NB4 (cell line): ENCODE measurements around the gene SAMMSON.

ENCODE experiments used
- DNase-seq: peaks from one replicate; pipeline ENCODE4 v3.0.0; 2010; ENCODE audit warnings: low read depth
- H3K4me3 ChIP-seq: one replicate; pipeline ENCODE4 v1.5.1; 2011; ENCODE audit warnings: mild to moderate bottlenecking, low read depth, low read length, moderate library complexity
- TF ChIP-seq, protein P1 (sequence below): IDR thresholded peaks from one replicate; pipeline ENCODE4 v1.5.1; 2012; ENCODE audit warnings: low read depth, low read length

The SAMMSON gene

DNA sequence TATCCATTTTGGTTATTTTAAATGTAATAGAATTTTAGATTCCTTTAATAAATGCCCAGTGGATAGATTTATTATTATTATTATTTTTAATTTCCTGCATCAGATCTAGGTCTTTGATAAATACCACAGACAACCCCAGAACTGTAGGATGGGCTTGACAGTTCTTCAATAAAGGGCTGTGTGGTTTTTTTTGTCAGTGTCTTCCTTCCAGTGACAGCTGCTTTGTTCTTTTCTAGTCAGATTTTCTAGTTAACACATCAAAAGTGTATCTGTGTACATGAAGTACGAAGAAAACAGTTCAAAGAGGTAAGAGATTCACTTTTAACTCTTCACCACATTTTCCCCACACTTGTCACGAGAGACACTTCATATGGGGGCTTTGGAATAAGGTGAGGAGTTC is 120.3 kb downstream of the SAMMSON start:
- no peak for DNase-seq
- TF ChIP-seq, protein P1, sequence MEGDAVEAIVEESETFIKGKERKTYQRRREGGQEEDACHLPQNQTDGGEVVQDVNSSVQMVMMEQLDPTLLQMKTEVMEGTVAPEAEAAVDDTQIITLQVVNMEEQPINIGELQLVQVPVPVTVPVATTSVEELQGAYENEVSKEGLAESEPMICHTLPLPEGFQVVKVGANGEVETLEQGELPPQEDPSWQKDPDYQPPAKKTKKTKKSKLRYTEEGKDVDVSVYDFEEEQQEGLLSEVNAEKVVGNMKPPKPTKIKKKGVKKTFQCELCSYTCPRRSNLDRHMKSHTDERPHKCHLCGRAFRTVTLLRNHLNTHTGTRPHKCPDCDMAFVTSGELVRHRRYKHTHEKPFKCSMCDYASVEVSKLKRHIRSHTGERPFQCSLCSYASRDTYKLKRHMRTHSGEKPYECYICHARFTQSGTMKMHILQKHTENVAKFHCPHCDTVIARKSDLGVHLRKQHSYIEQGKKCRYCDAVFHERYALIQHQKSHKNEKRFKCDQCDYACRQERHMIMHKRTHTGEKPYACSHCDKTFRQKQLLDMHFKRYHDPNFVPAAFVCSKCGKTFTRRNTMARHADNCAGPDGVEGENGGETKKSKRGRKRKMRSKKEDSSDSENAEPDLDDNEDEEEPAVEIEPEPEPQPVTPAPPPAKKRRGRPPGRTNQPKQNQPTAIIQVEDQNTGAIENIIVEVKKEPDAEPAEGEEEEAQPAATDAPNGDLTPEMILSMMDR, result no peak
- no peak overlapping the region for H3K4me3 ChIP-seq
